Measurements from ENCODE around the gene RIIAD1. TPM values are rescaled to one million over a fixed set of nuclear protein-coding genes. Genes with fewer than 3 reads are reported as not detected.

The RIIAD1 gene
- total RNA-seq, 1 experiment from 2014 or later = 0.12 TPM

GRCh38 chr1:151705753-151706463 is 15.4 kb upstream of the RIIAD1 start:
- H3K9me2 ChIP-seq (ENCODE audit: insufficient read depth) = no peaks in the 10 kb centered on the region
- H3K4me2 ChIP-seq (ENCODE audit: low read length) = no peak overlapping the region
- DNase-seq (ENCODE audit: low read depth, low spot score) (no peak), ATAC-seq (no peak)
- no peak overlapping the region for H2AFZ ChIP-seq (ENCODE audit: low read depth, low read length, poor library complexity, severe bottlenecking)
- ChIA-PET CTCF (no interaction called here), RAD21 (ENCODE audit: low non-redundant PET in 1 of 2, low total read pairs in 2 of 2, uncharacterized antibody in 2 of 2, unreplicated experiment in 2 of 2) (no interaction called here), POLR2A (no interaction called here)
- H3K27me3 ChIP-seq (ENCODE audit: insufficient read depth, low read length) = no peaks in the 10 kb centered on the region
- H3K9me3 ChIP-seq (ENCODE audit: control insufficient read depth in 1 of 2, insufficient read depth in 1 of 2, low read depth in 1 of 2, low read length in 2 of 2) = no peaks in the 10 kb centered on the region
- H3K79me2 ChIP-seq (ENCODE audit: insufficient read depth, low read length) = no peaks in the 10 kb centered on the region
- no TSS peak for BruUV-seq (replicated peaks)
- no peak for TF ChIP-seq REST (IDR thresholded peaks at IDR 0.05; ENCODE audit: low read depth)
- no peak for TF ChIP-seq FOSL1 (IDR thresholded peaks at IDR 0.05; ENCODE audit: low read depth)
- TF ChIP-seq POLR2A (IDR thresholded peaks at IDR 0.05; ENCODE audit: borderline replicate concordance, extremely low read depth, insufficient read depth, insufficient read length) = no peak
- TF ChIP-seq SIN3A (IDR thresholded peaks at IDR 0.05; ENCODE audit: low read depth) = no peak
- no peak for TF ChIP-seq ZFX (IDR thresholded peaks at IDR 0.05)
- TF ChIP-seq CBX3 (IDR thresholded peaks at IDR 0.05; ENCODE audit: low read depth) = no peak
- no peak for TF ChIP-seq SRF (IDR thresholded peaks at IDR 0.05; ENCODE audit: low read depth)
- TF ChIP-seq ATF3 (IDR thresholded peaks at IDR 0.05) = no peak
- no peaks in the 10 kb centered on the region; a peak in 1 of 4 replicates for H3K4me1 ChIP-seq (ENCODE audit: control insufficient read depth in 1 of 2, insufficient read depth in 2 of 2, low read length in 2 of 2)
- H3K27ac ChIP-seq (ENCODE audit: low read depth, low read length) = no peak overlapping the region
- H3K4me3 ChIP-seq (replicated peaks in 1 of 2; ENCODE audit: low read depth in 1 of 2, low read length in 2 of 2) = no peak overlapping the region
- no peaks in the 10 kb centered on the region for H4K20me1 ChIP-seq (ENCODE audit: insufficient read depth)
- H3K36me3 ChIP-seq (ENCODE audit: control insufficient read depth in 1 of 2, insufficient read depth in 2 of 2, low read length in 2 of 2) = peaks cover 2% of the 10 kb centered on the region in 2 experiments; a peak in 2 of 4 replicates
- intact Hi-C loops (cut with micrococcal nuclease) = no loop called here
- no peak overlapping the region for H3K9ac ChIP-seq (ENCODE audit: low read length)
